Right ventricle myocardium inferior (tissue), 1 donor: ENCODE measurements around the gene TSHZ2. TPM values are rescaled to one million over a fixed set of nuclear protein-coding genes. Genes with fewer than 3 reads are reported as not detected.

Experiments
- ATAC-seq: fragments of 200-7000 bp; cut with Tn5 transposase; one replicate; pipeline ENCODE4 v1.9.1; 2020; ENCODE audit warnings: mild to moderate bottlenecking, moderate library complexity
- DNase-seq: peaks from one replicate; pipeline ENCODE4 v3.0.0; 2021; ENCODE audit errors: missing footprints
- intact Hi-C: fragments of 100-400 bp; cut with DNase I; formaldehyde crosslinking; loops from one replicate; pipeline ENCODE4 v1.11.0; 2022
- total RNA-seq: library from RNA; stranded (reverse); fragmentation: NEBNext Ultra II Directional; extraction: Animal tissue kit (Norgen Biotek cat#: 25700); gene quantifications from one replicate; pipeline ENCODE4 v1.2.1, GENCODE V29; 2021
- donor health status: DM: no; HTN: yes; CAD: no; lungs with severe emphysema.

Gene TSHZ2
- total RNA-seq, 1 donor from 2014 or later: 4.2 TPM

DNA sequence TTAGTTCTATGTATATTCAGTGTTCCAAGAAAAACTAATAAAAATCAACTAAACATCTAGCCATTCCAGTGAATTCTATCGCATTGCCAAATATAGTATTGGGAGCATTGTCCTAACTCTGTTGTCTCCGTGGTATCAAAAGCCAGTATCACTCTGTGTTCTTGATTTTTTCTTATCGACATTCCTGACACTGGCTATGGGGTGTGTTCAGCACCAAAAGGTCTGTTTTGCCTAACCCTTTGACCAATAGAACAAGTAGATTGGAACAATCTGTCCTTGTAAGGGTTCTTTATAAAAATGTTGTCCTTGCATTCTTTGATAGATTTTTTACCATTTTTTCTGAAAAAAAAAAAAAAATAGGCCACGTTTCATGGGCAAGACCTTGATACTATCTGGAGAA is 161.5 kb downstream of the TSHZ2 start:
- no peak for DNase-seq
- no peak for ATAC-seq
- intact Hi-C loops: no loop called here

DNA sequence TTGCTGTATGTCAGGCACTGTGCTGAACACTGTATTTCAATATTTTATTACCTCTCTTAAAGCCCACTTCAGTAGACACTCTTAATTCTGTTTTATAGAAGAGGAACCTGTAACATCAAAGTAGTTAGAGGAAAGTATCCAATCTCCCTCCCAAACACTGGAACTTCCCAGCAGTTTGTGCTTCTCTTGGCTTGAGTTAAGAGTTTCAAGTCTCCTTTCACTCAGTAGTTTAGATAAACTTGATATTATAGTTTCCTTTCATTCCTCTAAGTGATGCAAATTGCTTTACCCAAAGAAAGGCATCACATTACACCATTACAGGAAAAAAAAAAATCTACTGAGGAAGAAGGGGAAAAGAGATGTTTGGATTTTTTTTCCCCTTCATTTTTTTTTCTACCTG is 164.3 kb downstream of the TSHZ2 start:
- DNase-seq: no peak
- ATAC-seq: no peak
- intact Hi-C loops: no loop called here

DNA sequence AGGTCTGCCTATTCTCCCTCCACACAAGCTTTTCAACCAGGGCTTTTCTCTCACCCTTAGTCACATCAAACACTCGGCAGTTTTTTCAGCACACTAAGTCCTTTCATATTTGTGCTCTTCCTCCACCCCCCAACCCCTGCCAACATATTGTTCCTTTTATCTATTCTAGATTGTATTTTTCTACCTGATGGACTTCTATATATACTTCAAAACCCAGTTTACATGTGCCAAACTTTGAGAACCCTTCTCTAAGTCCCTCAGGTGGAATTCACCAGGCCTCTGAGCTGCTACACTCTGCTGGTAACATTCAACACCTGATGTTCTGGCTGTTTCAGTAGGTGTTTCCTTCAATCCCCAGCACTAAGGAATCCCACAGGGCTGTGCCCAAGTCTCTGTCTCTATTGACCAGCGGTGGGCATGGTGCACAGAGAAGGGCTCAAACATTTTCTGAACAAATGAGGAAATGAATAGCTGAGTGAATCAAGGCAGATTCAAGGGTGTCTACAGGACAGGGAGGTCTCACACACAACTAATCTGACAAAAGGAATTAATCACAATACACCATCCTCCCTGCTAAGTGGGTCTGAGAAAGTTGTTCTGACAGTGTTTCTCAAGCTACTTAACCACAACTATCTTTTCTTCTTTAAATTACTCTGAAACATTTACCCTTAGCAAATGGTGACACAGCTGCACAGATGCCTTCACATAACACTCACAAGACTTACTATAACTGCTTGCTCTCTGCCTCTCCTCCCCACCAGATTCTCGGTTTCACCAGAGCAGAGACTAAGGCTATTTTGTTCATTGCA is 166.5 kb downstream of the TSHZ2 start:
- no peak for DNase-seq
- ATAC-seq: no peak
- intact Hi-C loops: no loop called here

DNA sequence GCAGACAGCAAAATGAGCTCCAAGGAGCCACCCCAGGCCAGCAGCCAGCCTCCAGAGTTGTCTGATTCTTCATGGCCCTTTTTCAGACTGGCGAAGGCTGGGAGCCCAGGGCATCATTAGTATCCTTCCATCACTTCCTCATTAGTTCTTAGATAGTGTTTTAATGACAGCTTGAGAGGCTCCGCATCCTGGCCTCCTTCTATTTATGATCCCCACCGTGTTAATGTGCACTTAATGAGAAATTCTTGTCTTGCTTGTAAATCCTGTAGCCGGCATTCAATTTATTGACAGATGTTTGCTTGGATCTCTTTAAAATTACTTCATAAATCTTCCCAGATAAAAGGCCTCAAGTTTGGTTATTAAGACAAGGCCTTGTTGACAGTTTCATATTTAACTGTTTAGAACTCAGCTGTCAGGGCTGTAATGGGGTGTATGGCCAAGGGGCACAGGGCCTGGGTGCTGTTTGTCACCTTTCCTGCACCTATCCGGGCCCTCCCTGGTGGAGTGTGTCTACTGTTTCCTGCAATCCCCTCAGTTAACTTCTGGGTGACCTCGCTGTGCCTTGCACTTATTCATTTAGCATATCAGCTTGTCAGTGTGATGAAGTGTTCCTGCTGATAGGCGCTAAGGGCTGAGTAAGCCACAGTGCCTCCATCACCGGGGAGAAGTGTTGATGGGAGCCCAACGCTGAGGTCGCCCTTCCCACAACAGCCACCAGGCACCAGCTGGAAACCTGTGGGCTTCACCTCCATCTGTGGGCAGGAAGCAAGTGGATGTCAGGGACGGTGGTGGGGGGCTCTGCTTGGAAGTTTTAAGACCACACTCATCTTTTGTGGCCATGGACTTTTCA is 169.3 kb downstream of the TSHZ2 start:
- DNase-seq (no peak), ATAC-seq (peak; percentile 87)
- intact Hi-C loops: no loop called here

DNA sequence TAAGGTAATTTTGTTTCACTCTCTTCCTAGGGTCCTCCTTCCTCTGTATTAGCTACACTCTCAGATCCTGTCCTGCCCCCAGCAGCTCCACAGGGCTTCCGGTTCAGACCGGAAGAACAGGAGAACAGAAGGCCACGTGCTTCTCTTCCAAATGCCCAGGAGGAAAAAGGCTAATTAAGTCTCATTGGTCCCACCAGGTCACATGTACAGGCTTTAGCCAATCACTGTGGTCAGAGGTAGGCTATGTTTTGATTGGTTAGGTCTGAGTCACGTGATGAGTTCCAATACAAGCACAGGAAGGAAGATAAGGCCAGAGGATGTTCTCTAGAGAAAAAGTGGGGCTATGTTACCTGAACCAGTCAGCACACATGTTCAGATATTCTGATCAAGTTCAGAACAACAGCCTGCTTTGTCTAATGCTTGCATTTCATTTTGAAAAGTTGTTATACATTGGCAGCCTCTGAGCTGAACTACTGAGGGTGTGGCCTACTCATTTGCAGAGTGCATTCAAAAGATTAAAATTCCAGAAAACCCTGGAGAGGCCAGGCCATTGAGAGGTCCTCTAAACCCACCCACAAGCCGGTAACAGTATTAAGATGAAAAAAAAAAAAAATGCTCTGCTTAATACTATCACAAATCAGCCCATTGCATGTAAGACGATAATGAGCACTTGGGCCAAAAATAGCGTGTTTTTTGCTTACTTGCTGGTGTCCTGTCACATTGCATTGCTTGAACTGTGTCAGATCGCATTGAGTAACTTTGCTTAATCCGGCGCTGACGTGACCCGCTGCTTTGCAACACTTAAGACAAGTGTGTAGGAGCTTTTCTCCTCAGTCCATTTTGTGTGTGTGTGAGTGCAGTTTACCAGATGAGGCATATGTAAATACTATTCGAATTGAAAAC is 170.3 kb downstream of the TSHZ2 start:
- ATAC-seq (peak; percentile 68), DNase-seq (no peak)
- intact Hi-C loops: no loop called here

DNA sequence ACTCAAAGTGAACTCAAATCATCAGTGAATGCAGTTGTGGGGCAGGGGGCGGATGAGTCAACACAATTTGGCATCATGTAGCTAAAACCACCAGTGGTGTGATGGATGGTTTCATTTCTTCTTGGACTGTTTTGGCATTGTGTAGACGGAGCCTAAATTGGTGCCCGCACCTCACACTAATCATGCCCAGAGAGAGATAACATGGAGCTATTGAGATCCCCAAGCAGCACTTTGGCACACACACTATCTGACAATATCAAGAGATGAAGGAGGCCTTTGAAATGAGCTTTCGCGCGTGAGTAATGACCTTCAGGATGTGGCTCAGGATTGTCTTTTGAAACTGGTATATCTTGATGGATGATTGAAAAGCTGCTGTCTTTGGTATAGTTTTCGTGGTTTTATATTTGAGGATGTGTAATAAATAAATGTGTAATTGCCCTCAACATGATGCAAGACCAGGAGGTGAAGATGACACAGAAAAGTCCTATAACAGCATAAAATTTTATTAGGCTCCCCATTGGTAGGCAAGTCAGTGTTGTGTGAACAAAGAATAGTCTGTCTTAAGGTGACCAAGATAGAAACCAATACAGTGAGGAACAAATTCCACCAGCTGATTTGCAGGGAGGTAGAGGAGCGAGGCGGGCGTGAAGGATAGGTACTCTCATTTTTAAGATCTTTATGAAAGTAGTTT is 174.2 kb downstream of the TSHZ2 start:
- intact Hi-C loops: no loop called here
- ATAC-seq (no peak), DNase-seq (no peak)

- ATAC-seq: no peak
- intact Hi-C loops: no loop called here
Observed at GRCh38 chr20:53148771-53149147, 176.6 kb downstream of the TSHZ2 start.

DNA sequence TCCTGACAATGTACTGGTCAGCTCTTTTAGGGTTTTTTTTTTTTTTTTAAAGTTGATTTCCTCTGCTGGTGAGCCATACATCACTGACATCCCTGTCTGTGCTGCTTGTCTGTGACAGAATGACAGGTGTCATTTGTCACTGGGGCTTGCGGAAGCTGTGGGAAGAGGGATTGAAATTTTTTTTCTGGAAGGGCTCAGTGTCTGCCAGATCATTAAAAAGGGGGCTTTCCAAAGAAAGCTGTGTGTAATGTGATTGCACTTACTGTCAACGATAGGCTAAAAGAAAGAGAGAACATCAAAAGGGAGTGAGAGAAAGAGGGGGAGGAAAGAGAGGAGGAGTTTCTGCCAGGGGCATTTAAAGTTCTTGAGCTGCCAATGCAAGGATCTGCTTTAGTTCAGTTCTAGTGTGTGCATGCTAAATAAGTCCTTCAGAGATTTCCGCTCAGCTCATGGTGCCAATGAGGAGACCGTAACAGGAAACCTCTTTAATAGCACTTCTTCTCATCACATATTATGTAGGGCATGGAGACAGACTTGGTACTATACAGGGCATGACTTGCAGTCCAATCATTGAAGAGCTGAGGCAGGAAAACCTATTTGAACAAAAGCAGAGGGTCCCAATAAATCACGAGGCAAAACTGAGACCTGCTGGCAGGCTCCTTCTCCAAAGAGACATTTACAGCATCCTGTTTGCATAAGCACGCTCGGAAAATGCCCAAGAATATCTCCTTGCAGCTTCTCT is 177.2 kb downstream of the TSHZ2 start:
- intact Hi-C loops: no loop called here
- no peak for ATAC-seq

More at GRCh38 chr20:53148771-53149147, 176.6 kb downstream of the TSHZ2 start:
- no peak for DNase-seq

DNA sequence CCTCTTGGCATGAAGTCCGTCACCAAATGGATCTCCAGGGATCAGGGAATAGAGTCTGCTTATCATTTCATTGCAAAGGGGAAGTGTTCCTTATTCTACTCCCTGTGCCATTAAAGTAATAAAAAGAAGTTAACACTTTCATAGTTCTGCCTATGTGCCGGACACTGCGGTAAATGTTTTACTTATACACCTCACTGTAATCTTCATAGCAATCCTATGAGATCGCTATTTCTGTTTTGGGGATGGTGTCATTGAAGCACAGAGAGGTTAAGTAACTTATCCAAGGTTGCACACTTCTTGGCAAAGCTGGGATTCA is 177.7 kb downstream of the TSHZ2 start:
- DNase-seq (no peak), ATAC-seq (no peak)
- intact Hi-C loops: loop anchor here (10.0 kb wide), 1 partner anchor 395 kb away; no protein-coding TSS in a partner anchor

More for the DNA sequence above, 177.2 kb downstream of the TSHZ2 start:
- DNase-seq: no peak

GRCh38 chr20:53150532-53150931 is 178.4 kb downstream of the TSHZ2 start:
- intact Hi-C loops: loop anchor here (10.0 kb wide), 1 partner anchor 394 kb away; no protein-coding TSS in a partner anchor
- DNase-seq (no peak), ATAC-seq (no peak)

DNA sequence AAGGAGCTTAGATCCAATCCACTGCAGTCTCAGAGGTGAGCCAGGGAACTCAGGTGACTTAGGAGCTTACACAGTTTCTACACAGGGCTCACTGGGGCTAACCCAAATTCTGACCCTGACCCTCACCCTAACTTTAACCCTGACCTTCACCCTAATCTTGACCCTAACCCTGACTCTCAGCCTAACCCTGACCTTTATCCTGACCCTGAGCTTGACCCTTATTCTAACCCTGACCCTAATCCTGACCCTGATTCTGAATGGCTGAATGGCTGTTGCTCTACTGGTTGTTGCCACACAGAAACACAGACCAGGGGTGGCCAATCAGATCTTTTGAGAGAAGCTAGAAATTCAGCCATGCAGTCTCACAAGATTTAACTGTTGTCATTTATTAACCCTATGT is 180.1 kb downstream of the TSHZ2 start:
- DNase-seq: no peak
- no peak for ATAC-seq
- intact Hi-C loops: loop anchor here (10.0 kb wide), 1 partner anchor 393 kb away; no protein-coding TSS in a partner anchor

GRCh38 chr20:53154540-53154939 is 182.4 kb downstream of the TSHZ2 start:
- intact Hi-C loops: loop anchor here (10.0 kb wide), 1 partner anchor 390 kb away; no protein-coding TSS in a partner anchor
- ATAC-seq (no peak), DNase-seq (no peak)

DNA sequence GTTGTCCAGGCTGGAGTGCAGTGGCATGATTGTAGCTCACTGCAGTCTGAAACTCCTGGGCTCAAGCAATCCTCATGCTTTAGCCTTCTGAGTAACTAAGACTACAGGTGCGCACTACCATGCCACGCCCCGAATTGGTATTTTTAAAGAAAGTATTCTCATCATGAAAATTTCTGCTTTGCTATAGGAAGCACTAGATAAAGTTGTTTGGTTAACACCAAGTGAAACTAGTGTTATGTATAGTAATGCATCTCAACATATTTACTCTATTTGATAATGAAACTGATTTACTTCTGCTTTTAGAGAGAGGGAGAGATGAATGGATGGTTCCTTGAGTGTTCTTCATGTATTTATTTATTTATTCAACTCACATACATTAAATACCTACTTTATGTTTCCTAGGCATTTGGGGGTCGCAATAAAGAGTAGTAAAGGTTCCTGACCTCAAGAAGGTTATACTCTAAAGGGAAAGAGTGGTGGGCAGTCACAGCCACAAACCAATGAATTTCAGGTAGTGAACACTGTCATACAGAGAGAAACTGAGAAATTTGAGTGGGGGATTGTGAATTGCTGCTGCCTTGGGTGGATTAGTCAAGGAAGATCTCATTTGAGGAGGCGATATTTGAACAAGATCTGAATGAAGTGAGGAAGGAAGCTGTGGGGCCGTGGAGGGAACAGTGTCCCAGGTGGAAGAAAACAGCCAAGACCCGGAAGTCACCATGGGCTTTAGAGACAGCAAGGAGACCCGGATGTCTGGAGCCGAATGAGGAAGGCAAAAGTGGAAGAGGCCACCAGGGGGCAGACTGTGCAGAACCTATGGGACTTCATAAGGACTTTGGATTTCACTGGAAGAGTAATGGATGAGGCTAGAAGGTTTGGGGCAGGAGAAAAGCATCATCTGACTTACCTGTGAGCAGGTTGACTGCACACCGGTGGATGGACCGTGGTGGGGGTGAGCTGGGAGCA is 185.6 kb downstream of the TSHZ2 start:
- intact Hi-C loops: loop anchor here (10.0 kb wide), 1 partner anchor 387 kb away; no protein-coding TSS in a partner anchor
- DNase-seq: no peak
- ATAC-seq: no peak

DNA sequence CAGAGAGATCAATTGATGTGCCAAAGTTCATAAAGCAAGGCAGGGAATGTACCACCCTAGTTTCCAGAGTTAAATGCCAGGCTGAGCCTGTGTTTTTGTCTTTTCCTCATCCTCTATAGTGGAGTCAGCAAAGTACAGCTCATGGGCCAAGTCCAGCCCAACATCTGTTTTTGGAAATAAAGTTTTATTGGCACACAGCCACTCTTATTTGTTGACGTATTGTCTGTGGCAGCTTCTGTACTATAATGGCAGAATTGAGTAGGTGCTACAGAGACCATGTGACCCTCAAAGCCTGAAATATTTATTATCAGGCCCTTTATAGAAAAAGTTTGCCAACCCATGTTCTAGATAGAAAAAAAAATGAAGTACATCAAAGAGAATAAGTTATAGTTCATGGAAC is 187.0 kb downstream of the TSHZ2 start:
- DNase-seq (no peak), ATAC-seq (no peak)
- intact Hi-C loops: loop anchor here (10.0 kb wide), 1 partner anchor 386 kb away; no protein-coding TSS in a partner anchor

- ATAC-seq: no peak
- no peak for DNase-seq
- intact Hi-C loops: no loop called here
Observed at GRCh38 chr20:53161073-53161472, 188.9 kb downstream of the TSHZ2 start.

- no peak for ATAC-seq
- no peak for DNase-seq
- intact Hi-C loops: no loop called here
Observed at GRCh38 chr20:53161473-53161872, 189.3 kb downstream of the TSHZ2 start.
